LoVo (cell line): ENCODE data around the gene CNNM3.
"Not testable (repeated sequence)": the region's sequence is repeated elsewhere in the genome, so short reads cannot be mapped to it uniquely, and the experiment has no call there.

Source experiments
- DNase-seq: peaks from one replicate; pipeline ENCODE4 v3.0.0-alpha.2; 2016; ENCODE audit warnings: low spot score

CNNM3 gene

GRCh38 chr2:96798733-96799622 is 17.1 kb upstream of the CNNM3 start:
- no peak for DNase-seq

GRCh38 chr2:96799623-96799935 is 16.5 kb upstream of the CNNM3 start:
- DNase-seq = no peak

- DNase-seq = no peak
Measured at GRCh38 chr2:96800061-96801004, 15.7 kb upstream of the CNNM3 start.

GRCh38 chr2:96801005-96801785 is 14.9 kb upstream of the CNNM3 start:
- no peak for DNase-seq

GRCh38 chr2:96801786-96802595 is 14.1 kb upstream of the CNNM3 start:
- no peak for DNase-seq

GRCh38 chr2:96802721-96803120 is 13.3 kb upstream of the CNNM3 start:
- DNase-seq = no peak

GRCh38 chr2:96804986-96805385 is 11.1 kb upstream of the CNNM3 start:
- no peak for DNase-seq

GRCh38 chr2:96805946-96806345 is 10.1 kb upstream of the CNNM3 start:
- not testable (repeated sequence) for DNase-seq

- DNase-seq = no peak
Measured at GRCh38 chr2:96806468-96807126, 9.5 kb upstream of the CNNM3 start.

GRCh38 chr2:96807127-96807471 is 9.0 kb upstream of the CNNM3 start:
- no peak for DNase-seq

GRCh38 chr2:96808176-96808837 is 7.8 kb upstream of the CNNM3 start:
- DNase-seq = no peak

GRCh38 chr2:96809216-96809882 is 6.7 kb upstream of the CNNM3 start:
- no peak for DNase-seq

- DNase-seq = no peak
Measured at GRCh38 chr2:96809951-96810782, 5.9 kb upstream of the CNNM3 start.

GRCh38 chr2:96810783-96811192 is 5.3 kb upstream of the CNNM3 start:
- no peak for DNase-seq

GRCh38 chr2:96811917-96812316 is 4.2 kb upstream of the CNNM3 start:
- no peak for DNase-seq

GRCh38 chr2:96813656-96814055 is 2.4 kb upstream of the CNNM3 start:
- DNase-seq = no peak

GRCh38 chr2:96815326-96816126 is 542 bp upstream of the CNNM3 start:
- DNase-seq = peak; percentile 31
